Omental fat pad (tissue), 4 donors: ENCODE measurements around the gene IL1RAPL1. TPM values are rescaled to one million over a fixed set of nuclear protein-coding genes. Genes with fewer than 3 reads are reported as not detected.

ENCODE experiments used
- ATAC-seq: fragments of 150-250 bp; one replicate; pipeline ENCODE4 v1.9.1; 2016; ENCODE audit warnings: mild to moderate bottlenecking, moderate library complexity; ENCODE audit not compliant: low FRiP score
- DNase-seq: peaks from one replicate; pipeline ENCODE4 v3.0.0-alpha.2; 2019; ENCODE audit warnings: low spot score
- CTCF ChIP-seq, 3 donors: fragments of 450-650 bp; IDR thresholded peaks; one replicate each; pipeline ENCODE4 v1.5.1; 2016 to 2017; ENCODE audit warnings: antibody characterized with exemption in 3 of 3, mild to moderate bottlenecking in 3 of 3, moderate library complexity in 2 of 3
- total RNA-seq, 4 donors: library from RNA; depleted of rRNA; stranded (reverse); fragments of >200 nt; gene quantifications; one replicate each; pipeline ENCODE4 v1.1.0, GENCODE V29; 2016

Gene IL1RAPL1
- total RNA-seq, 4 donors from 2014 or later = 0.13 to 0.93 (median 0.42) TPM

- DNase-seq (no peak), ATAC-seq (no peak)
- TF ChIP-seq CTCF (IDR thresholded peaks at IDR 0.05) = no peak
Measured at GRCh38 chrX:29661290-29661689, 1074.0 kb downstream of the IL1RAPL1 start.

- no peak for TF ChIP-seq CTCF (IDR thresholded peaks at IDR 0.05)
- ATAC-seq (peak; percentile 83), DNase-seq (no peak)
Measured at GRCh38 chrX:29662101-29662500, 1074.9 kb downstream of the IL1RAPL1 start.

- no peak for TF ChIP-seq CTCF (IDR thresholded peaks at IDR 0.05)
- ATAC-seq = peak; percentile 94
- DNase-seq = no peak
Measured at GRCh38 chrX:29662759-29663503, 1075.7 kb downstream of the IL1RAPL1 start.

- DNase-seq (no peak), ATAC-seq (no peak)
- no peak for TF ChIP-seq CTCF (IDR thresholded peaks at IDR 0.05)
Measured at GRCh38 chrX:29665532-29665931, 1078.3 kb downstream of the IL1RAPL1 start.

- TF ChIP-seq CTCF (IDR thresholded peaks at IDR 0.05) = no peak
- ATAC-seq (no peak), DNase-seq (no peak)
Measured at GRCh38 chrX:29666366-29666765, 1079.1 kb downstream of the IL1RAPL1 start.

- ATAC-seq (no peak), DNase-seq (no peak)
- TF ChIP-seq CTCF (IDR thresholded peaks at IDR 0.05) = no peak
Measured at GRCh38 chrX:29671421-29671820, 1084.2 kb downstream of the IL1RAPL1 start.

- no peak for TF ChIP-seq CTCF (IDR thresholded peaks at IDR 0.05)
- no peak for DNase-seq
- peak; percentile 14 for ATAC-seq
Measured at GRCh38 chrX:29687687-29688086, 1100.4 kb downstream of the IL1RAPL1 start.
